ENCODE results near the gene PXDN. TPM values are rescaled to one million over a fixed set of nuclear protein-coding genes. Genes with fewer than 3 reads are reported as not detected.

The PXDN gene
- total RNA-seq, 1 experiment from 2014 or later: 0.25 TPM

DNA sequence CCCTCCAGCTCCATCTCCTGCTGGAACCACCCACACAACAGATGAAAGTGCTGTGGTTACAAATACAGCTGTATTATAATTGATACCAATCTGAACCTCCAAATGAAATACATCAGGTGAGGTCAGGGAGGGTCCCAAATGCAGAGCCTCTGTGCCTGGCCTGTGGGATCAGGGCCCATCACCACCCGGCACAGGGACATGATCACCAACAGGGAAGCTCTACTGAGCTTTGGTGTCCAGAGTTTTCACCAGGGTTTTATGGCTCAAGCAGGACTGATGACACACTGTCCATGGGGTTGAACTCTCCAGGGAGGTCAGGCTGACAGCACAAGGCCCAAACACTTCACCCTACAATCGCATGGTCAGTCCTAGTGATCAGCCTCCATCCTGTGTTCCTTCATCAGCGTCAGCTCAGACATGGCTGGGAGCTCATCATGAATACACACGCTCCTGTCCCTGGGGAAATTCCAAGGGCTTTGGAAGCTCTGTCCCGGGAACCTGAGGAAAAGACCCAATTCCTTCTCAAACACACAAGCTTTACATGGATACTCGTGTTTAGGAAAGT, 3.9 kb upstream of the PXDN start:
- Mint-ChIP-seq H3K27ac (ENCODE audit: unreplicated experiment) (no peak overlapping the region), H3K4me3 (ENCODE audit: unreplicated experiment) (no peak overlapping the region), H3K4me1 (ENCODE audit: low read depth, unreplicated experiment) (no peaks in the 10 kb centered on the region), H3K27me3 (ENCODE audit: insufficient read depth, unreplicated experiment) (peaks cover 6% of the 10 kb centered on the region), H3K36me3 (ENCODE audit: insufficient read depth, unreplicated experiment) (no peaks in the 10 kb centered on the region), H3K9me3 (ENCODE audit: unreplicated experiment) (no peaks in the 10 kb centered on the region)
- Histone ChIP-seq H3K27me3 (replicated peaks; ENCODE audit: control insufficient read depth, insufficient read depth, low read length) (no peaks in the 10 kb centered on the region), H3K4me1 (no peaks in the 10 kb centered on the region), H3K9me3 (no peaks in the 10 kb centered on the region), H3K36me3 (ENCODE audit: control insufficient read depth, insufficient read depth, low read length) (no peaks in the 10 kb centered on the region), H3K4me3 (ENCODE audit: low read depth, low read length) (no peak overlapping the region)
- intact Hi-C loops (cut with micrococcal nuclease; ENCODE audit: unreplicated experiment): no loop called here
- TF ChIP-seq, protein P1, sequence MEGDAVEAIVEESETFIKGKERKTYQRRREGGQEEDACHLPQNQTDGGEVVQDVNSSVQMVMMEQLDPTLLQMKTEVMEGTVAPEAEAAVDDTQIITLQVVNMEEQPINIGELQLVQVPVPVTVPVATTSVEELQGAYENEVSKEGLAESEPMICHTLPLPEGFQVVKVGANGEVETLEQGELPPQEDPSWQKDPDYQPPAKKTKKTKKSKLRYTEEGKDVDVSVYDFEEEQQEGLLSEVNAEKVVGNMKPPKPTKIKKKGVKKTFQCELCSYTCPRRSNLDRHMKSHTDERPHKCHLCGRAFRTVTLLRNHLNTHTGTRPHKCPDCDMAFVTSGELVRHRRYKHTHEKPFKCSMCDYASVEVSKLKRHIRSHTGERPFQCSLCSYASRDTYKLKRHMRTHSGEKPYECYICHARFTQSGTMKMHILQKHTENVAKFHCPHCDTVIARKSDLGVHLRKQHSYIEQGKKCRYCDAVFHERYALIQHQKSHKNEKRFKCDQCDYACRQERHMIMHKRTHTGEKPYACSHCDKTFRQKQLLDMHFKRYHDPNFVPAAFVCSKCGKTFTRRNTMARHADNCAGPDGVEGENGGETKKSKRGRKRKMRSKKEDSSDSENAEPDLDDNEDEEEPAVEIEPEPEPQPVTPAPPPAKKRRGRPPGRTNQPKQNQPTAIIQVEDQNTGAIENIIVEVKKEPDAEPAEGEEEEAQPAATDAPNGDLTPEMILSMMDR (IDR thresholded peaks at IDR 0.05; ENCODE audit: insufficient read depth in 1 of 2, low read depth in 1 of 2, low read length in 1 of 2, severe bottlenecking in 1 of 2, unreplicated experiment in 1 of 2): no peak
- no peak for DNase-seq
- CTCF ChIA-PET: interaction anchor here (0.5 to 1.0 kb wide), 2 partner anchors 19 to 1502 kb away, joined by 3 read pairs; no protein-coding TSS in a partner anchor
- POLR2A ChIA-PET: no interaction called here
- BruUV-seq (replicated peaks): no TSS peak

DNA sequence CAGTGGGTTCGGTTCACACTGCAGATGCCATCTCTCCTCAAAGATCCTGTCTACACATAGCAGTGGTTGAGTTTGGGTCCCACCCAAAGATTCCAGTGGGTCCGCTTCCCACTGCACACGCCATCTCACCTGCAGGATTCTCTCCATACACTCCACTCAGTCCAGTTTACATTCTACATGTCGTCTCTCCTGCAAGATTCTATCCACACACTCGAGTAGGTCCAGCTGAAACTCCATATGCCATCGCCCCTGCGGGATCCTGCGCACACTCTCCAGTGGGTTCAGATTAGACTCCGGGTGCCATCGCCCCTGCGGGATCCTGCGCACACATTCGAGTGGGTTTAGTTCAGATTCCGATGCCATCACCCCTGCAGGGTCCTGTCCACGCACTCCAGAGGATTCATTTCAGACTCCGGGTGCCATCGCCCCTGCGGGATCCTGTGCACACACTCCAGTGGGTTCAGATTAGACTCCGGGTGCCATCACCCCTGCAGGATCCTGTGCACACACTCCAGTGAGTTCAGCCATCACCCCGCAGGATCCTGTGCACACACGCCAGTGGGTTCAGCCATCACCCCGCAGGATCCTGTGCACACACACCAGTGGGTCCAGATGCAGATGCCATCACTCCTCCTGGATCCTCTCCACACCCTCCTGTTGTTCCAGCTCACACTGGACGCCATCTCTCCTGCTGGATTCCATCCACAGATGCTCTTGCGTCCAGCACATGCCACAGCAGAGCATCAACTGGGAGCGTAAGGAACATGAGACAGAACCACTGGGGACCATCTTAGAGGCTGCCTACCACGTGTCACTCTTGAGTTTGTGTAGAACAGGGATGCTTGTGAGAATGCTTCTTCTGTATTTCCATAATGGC, 3.0 kb upstream of the PXDN start:
- Histone ChIP-seq H3K4me1 (no peaks in the 10 kb centered on the region), H3K4me3 (ENCODE audit: low read depth, low read length) (no peak overlapping the region), H3K36me3 (ENCODE audit: control insufficient read depth, insufficient read depth, low read length) (no peaks in the 10 kb centered on the region), H3K27me3 (replicated peaks; ENCODE audit: control insufficient read depth, insufficient read depth, low read length) (no peaks in the 10 kb centered on the region), H3K9me3 (peaks cover 2% of the 10 kb centered on the region; the same call in 1 of the 2 replicates)
- ChIA-PET POLR2A (no interaction called here), CTCF (no interaction called here)
- H3K27ac Mint-ChIP-seq (ENCODE audit: unreplicated experiment): no peak overlapping the region
- H3K4me3 Mint-ChIP-seq (ENCODE audit: unreplicated experiment): no peak overlapping the region
- TF ChIP-seq, protein P1 (IDR thresholded peaks at IDR 0.05; ENCODE audit: insufficient read depth in 1 of 2, low read depth in 1 of 2, low read length in 1 of 2, severe bottlenecking in 1 of 2, unreplicated experiment in 1 of 2): no peak
- H3K4me1 Mint-ChIP-seq (ENCODE audit: low read depth, unreplicated experiment): no peaks in the 10 kb centered on the region
- DNase-seq: no peak
- H3K9me3 Mint-ChIP-seq (ENCODE audit: unreplicated experiment): no peaks in the 10 kb centered on the region
- H3K27me3 Mint-ChIP-seq (ENCODE audit: insufficient read depth, unreplicated experiment): peaks cover 6% of the 10 kb centered on the region
- intact Hi-C loops (cut with micrococcal nuclease; ENCODE audit: unreplicated experiment): no loop called here
- BruUV-seq (replicated peaks): no TSS peak
- H3K36me3 Mint-ChIP-seq (ENCODE audit: insufficient read depth, unreplicated experiment): no peaks in the 10 kb centered on the region

DNA sequence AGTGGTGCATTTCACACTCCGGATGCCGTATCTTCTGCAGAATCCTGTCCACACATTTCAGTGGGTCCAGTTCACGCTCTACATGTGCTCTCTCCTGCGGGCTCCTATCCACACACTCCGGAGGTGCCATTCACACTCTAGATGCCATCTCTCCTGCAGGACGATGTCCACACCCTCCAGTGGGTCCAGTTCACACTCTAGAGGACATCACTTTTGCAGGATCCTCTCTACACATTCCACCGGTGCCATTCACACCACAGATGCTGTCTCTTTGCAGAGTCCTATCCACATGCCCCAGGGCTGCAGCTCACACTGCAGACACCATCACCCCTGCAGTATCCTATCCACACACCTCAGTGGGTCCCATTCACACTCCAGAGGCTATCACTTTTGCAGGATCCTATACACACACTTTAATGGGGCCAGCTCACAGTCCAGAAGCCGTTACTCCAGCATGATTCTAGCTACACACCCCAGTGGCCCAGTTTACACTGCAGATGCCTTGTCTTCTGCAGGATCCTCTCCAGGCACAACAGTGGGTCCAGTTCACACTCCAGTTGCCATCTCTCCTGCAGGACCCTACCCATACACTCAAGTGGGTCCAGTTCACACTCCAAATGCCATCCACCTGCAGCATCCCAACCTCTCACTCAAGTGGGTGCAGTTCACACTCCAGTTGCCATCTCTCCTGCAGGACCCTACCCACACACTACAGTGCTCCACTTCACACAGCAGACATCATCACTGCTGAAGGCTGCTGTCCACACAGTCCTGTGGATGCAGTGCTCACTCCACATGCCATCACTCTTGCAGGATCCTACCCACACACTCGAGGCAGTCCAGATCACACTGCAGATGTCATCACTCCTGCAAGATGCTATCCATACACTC, 2.1 kb upstream of the PXDN start:
- Mint-ChIP-seq H3K27ac (ENCODE audit: unreplicated experiment) (no peak overlapping the region), H3K27me3 (ENCODE audit: insufficient read depth, unreplicated experiment) (peaks cover 6% of the 10 kb centered on the region), H3K4me3 (ENCODE audit: unreplicated experiment) (no peak overlapping the region), H3K36me3 (ENCODE audit: insufficient read depth, unreplicated experiment) (no peaks in the 10 kb centered on the region), H3K9me3 (ENCODE audit: unreplicated experiment) (no peaks in the 10 kb centered on the region), H3K4me1 (ENCODE audit: low read depth, unreplicated experiment) (no peaks in the 10 kb centered on the region)
- ChIA-PET POLR2A (no interaction called here), CTCF (no interaction called here)
- intact Hi-C loops (cut with micrococcal nuclease; ENCODE audit: unreplicated experiment): no loop called here
- Histone ChIP-seq H3K9me3 (peaks cover 4% of the 10 kb centered on the region; the same call in 1 of the 2 replicates), H3K27me3 (replicated peaks; ENCODE audit: control insufficient read depth, insufficient read depth, low read length) (no peaks in the 10 kb centered on the region), H3K4me1 (no peaks in the 10 kb centered on the region), H3K36me3 (ENCODE audit: control insufficient read depth, insufficient read depth, low read length) (no peaks in the 10 kb centered on the region), H3K4me3 (ENCODE audit: low read depth, low read length) (no peak overlapping the region)
- DNase-seq: no peak
- BruUV-seq (replicated peaks): no TSS peak
- TF ChIP-seq, protein P1 (IDR thresholded peaks at IDR 0.05; ENCODE audit: insufficient read depth in 1 of 2, low read depth in 1 of 2, low read length in 1 of 2, severe bottlenecking in 1 of 2, unreplicated experiment in 1 of 2): no peak
